Mesendoderm (in vitro differentiated cells): Measurements from ENCODE around the gene TMEM256.
A peak's percentile ranks its signal among the peaks of the same experiment; 100 is the strongest.

Experiments
- DNase-seq: peaks from one replicate; pipeline ENCODE4 v3.0.0; 2013
- H2AK5ac ChIP-seq: 2 replicates; pipeline ENCODE4 v1.6.1; 2013; ENCODE audit warnings: low read length, inconsistent platforms
- H2BK120ac ChIP-seq: 2 replicates; pipeline ENCODE4 v1.6.1; 2013; ENCODE audit warnings: low read depth, mild to moderate bottlenecking, low read length, moderate library complexity, mixed read lengths
- H2BK15ac ChIP-seq: replicated peaks from 2 replicates; pipeline ENCODE4 v1.6.1; 2013; ENCODE audit warnings: low read depth, mild to moderate bottlenecking, moderate library complexity
- H2BK5ac ChIP-seq: 2 replicates; pipeline ENCODE4 v1.6.1; 2013; ENCODE audit warnings: low read length, inconsistent platforms
- H3K18ac ChIP-seq: 2 replicates; pipeline ENCODE4 v1.6.1; 2013; ENCODE audit warnings: mild to moderate bottlenecking, low read length, mixed read lengths
- H3K23ac ChIP-seq: one replicate; pipeline ENCODE4 v1.6.1; 2013; ENCODE audit warnings: low read length
- H3K27ac ChIP-seq: 2 replicates; pipeline ENCODE4 v1.5.1; 2013; ENCODE audit warnings: low read depth, mild to moderate bottlenecking, inconsistent platforms, low read length, moderate library complexity
- H3K27me3 ChIP-seq: 2 replicates; pipeline ENCODE4 v1.6.1; 2013; ENCODE audit warnings: low read length, control low read depth, mild to moderate bottlenecking, inconsistent platforms; ENCODE audit not compliant: insufficient read depth, poor library complexity
- H3K36me3 ChIP-seq: 2 replicates; pipeline ENCODE4 v1.6.1; 2013; ENCODE audit warnings: low read length, inconsistent platforms; ENCODE audit not compliant: control insufficient read depth, insufficient read depth
- H3K4ac ChIP-seq: one replicate; pipeline ENCODE4 v1.6.1; 2013; ENCODE audit warnings: low read depth, mild to moderate bottlenecking, low read length, moderate library complexity
- H3K4me1 ChIP-seq: 2 replicates; pipeline ENCODE4 v1.6.1; 2013; ENCODE audit warnings: low read depth, low read length, inconsistent platforms; ENCODE audit not compliant: control insufficient read depth
- H3K4me2 ChIP-seq: 2 replicates; pipeline ENCODE4 v1.6.1; 2013; ENCODE audit warnings: low read length
- H3K4me3 ChIP-seq: 2 replicates; pipeline ENCODE4 v1.5.1; 2013; ENCODE audit warnings: mild to moderate bottlenecking, low read length
- H3K56ac ChIP-seq: one replicate; pipeline ENCODE4 v1.6.1; 2013; ENCODE audit warnings: low read length
- H3K79me1 ChIP-seq: 2 replicates; pipeline ENCODE4 v1.6.1; 2013; ENCODE audit warnings: low read length, inconsistent platforms
- H3K79me2 ChIP-seq: 2 replicates; pipeline ENCODE4 v1.6.1; 2013; ENCODE audit warnings: mild to moderate bottlenecking, low read length; ENCODE audit not compliant: control insufficient read depth, insufficient read depth
- H3K9ac ChIP-seq: 2 replicates; pipeline ENCODE4 v1.6.1; 2013; ENCODE audit warnings: low read length, inconsistent platforms
- H4K5ac ChIP-seq: one replicate; pipeline ENCODE4 v1.6.1; 2013; ENCODE audit warnings: low read length
- H4K8ac ChIP-seq: one replicate; pipeline ENCODE4 v1.6.1; 2013; ENCODE audit warnings: low read depth, mild to moderate bottlenecking, control low read depth, low read length, moderate library complexity
- WGBS: extraction: QIAGEN DNeasy Blood & Tissue Kit; methylation state at CpG from one replicate; pipeline ENCODE4 v1.1.7; 2013; ENCODE audit warnings: low lambda C conversion rate, missing lambda C conversion rate; ENCODE audit not compliant: insufficient coverage; ENCODE audit errors: extremely low coverage; 5-methylcytosine and 5-hydroxymethylcytosine counted together

The TMEM256 gene

DNA sequence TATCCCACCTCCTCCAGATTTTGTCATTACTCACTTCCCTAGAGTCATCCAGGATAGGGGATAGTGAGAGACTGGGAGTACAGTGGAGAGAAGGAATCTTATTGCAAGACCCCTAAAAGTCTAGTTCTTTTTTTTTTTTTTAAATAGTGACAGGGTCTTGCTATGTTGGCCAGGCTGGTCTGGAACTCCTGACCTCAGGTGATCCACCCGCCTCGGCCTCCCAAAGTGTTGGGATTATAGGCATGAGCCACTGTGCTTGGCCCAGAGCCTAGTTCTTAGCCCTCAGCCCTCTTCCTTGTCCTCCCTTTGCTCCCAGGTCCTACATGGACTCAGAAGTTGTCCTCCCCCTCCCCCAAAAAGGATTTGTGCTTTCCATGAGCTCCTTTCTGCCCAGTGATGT is 38.2 kb upstream of the TMEM256 start:
- Histone ChIP-seq H3K18ac (no peak overlapping the region), H4K5ac (no peak overlapping the region), H3K36me3 (no peaks in the 10 kb centered on the region), H3K79me2 (no peaks in the 10 kb centered on the region), H3K23ac (no peak overlapping the region), H3K56ac (no peak overlapping the region), H3K27ac (no peak overlapping the region), H3K4me3 (no peak overlapping the region), H3K79me1 (no peaks in the 10 kb centered on the region), H2BK120ac (no peak overlapping the region), H3K4me2 (no peak overlapping the region), H2AK5ac (no peak overlapping the region), H3K27me3 (peaks cover 9% of the 10 kb centered on the region), H2BK5ac (no peak overlapping the region), H3K4ac (no peak overlapping the region), H4K8ac (no peak overlapping the region), H3K4me1 (peaks cover 5% of the 10 kb centered on the region), H3K9ac (no peak overlapping the region), H2BK15ac (no peak overlapping the region)
- DNase-seq: no peak
- no CpG with 5 or more reads among the region's 2 CpGs for WGBS

- H3K4me2 ChIP-seq: no peak overlapping the region
- no peak overlapping the region for H2BK120ac ChIP-seq
- peaks cover 5% of the 10 kb centered on the region for H3K4me1 ChIP-seq
- peak overlapping the region; percentile 8 for H3K9ac ChIP-seq
- no peaks in the 10 kb centered on the region for H3K79me1 ChIP-seq
- H3K27me3 ChIP-seq: peaks cover 9% of the 10 kb centered on the region
- no peak overlapping the region for H2AK5ac ChIP-seq
- no peak overlapping the region for H4K8ac ChIP-seq
- H3K4me3 ChIP-seq: no peak overlapping the region
- no peak for DNase-seq
- H3K18ac ChIP-seq: no peak overlapping the region
- H2BK5ac ChIP-seq: no peak overlapping the region
- peak overlapping the region; percentile 9 for H3K56ac ChIP-seq
- H3K27ac ChIP-seq: no peak overlapping the region
- WGBS: no CpG with 5 or more reads among the region's 7 CpGs
- no peak overlapping the region for H2BK15ac ChIP-seq
- no peak overlapping the region for H3K23ac ChIP-seq
- no peak overlapping the region for H4K5ac ChIP-seq
- H3K79me2 ChIP-seq: no peaks in the 10 kb centered on the region
- H3K4ac ChIP-seq: no peak overlapping the region
- no peaks in the 10 kb centered on the region for H3K36me3 ChIP-seq
These were observed 37.4 kb upstream of the TMEM256 start for GRCh38 chr17:7441266-7441665.

GRCh38 chr17:7440834-7441195 is 36.9 kb upstream of the TMEM256 start:
- Histone ChIP-seq H2BK5ac (no peak overlapping the region), H3K56ac (peak overlapping the region; percentile 98), H3K79me1 (no peaks in the 10 kb centered on the region), H2BK120ac (no peak overlapping the region), H3K18ac (no peak overlapping the region), H3K4me3 (no peak overlapping the region), H3K23ac (no peak overlapping the region), H4K8ac (no peak overlapping the region), H3K9ac (peak overlapping the region; percentile 96), H3K4me2 (peak overlapping the region; percentile 88), H3K4ac (no peak overlapping the region), H3K4me1 (peaks cover 5% of the 10 kb centered on the region), H3K79me2 (no peaks in the 10 kb centered on the region), H2BK15ac (no peak overlapping the region), H4K5ac (no peak overlapping the region), H3K27ac (no peak overlapping the region), H3K27me3 (peaks cover 9% of the 10 kb centered on the region), H2AK5ac (no peak overlapping the region), H3K36me3 (no peaks in the 10 kb centered on the region)
- DNase-seq: peak; percentile 71
- WGBS: no CpG with 5 or more reads among the region's 12 CpGs

DNA sequence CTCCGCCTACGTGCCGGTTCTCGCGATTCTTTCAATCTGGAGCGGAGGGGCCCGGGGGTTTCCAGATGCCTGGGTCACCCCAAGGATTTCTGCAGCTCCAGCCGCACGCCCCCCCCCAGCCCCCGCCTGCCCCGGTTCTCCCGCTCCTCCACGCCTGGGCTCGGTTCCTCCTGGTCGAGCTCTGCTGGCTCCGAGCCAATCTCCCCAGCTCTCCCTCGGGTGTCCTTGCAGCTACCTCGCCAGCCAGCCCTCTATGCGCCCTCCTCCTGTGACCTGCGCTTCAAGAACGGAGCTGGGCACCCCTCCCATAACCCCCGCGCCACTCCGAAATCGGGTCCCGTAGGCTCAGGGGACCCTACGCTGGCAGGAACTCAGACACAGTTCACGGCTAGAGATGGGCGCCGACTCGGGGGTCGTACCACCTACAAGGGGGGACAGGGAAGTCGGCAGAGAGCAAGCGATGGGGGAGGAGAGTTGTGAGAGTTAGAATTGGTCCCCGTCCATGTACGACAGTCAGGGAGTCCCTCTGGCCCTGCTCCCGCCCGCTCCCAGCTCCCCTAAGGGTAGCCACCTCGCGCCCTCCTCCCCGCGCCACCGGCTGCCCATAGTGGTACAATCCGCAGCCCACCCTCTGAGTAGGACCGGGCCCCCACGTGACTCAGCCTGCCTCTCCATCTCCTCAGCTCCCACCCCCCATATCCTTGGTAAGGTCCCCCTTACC is 36.4 kb upstream of the TMEM256 start:
- Histone ChIP-seq H3K56ac (peak overlapping the region; percentile 98), H2BK120ac (no peak overlapping the region), H3K18ac (peak overlapping the region; percentile 82), H3K27me3 (peaks cover 9% of the 10 kb centered on the region), H2BK5ac (peak overlapping the region; percentile 60), H3K9ac (peak overlapping the region; percentile 96), H4K5ac (no peak overlapping the region), H3K36me3 (no peaks in the 10 kb centered on the region), H3K4ac (no peak overlapping the region), H4K8ac (peak overlapping the region; percentile 68), H3K4me2 (peak overlapping the region; percentile 88), H3K4me3 (peak overlapping the region; percentile 87), H2BK15ac (no peak overlapping the region), H3K79me1 (no peaks in the 10 kb centered on the region), H3K4me1 (peaks cover 5% of the 10 kb centered on the region), H2AK5ac (no peak overlapping the region), H3K79me2 (no peaks in the 10 kb centered on the region), H3K23ac (no peak overlapping the region), H3K27ac (no peak overlapping the region)
- peak; percentile 60 for DNase-seq
- no CpG with 5 or more reads among the region's 46 CpGs for WGBS

GRCh38 chr17:7439462-7440112 is 35.7 kb upstream of the TMEM256 start, which contains the start of gene FGF11:
Gene FGF11, plus strand, starts transcription at chr17:7439512. Its CDS starts 109 bp downstream, at chr17:7439621.
- Histone ChIP-seq H3K56ac (peak within 1 kb of the TSS; percentile 98), H3K27ac (no peak within 1 kb of the TSS), H3K18ac (peak within 1 kb of the TSS; percentile 82), H3K4me3 (peak within 1 kb of the TSS; percentile 87), H3K9ac (peak within 1 kb of the TSS; percentile 96), H3K4ac (no peak within 1 kb of the TSS), H4K8ac (peak within 1 kb of the TSS; percentile 68), H2BK120ac (no peak within 1 kb of the TSS), H2AK5ac (no peak within 1 kb of the TSS), H3K4me2 (peak within 1 kb of the TSS; percentile 88), H3K4me1 (peaks cover 5% of the 10 kb centered on the region), H4K5ac (no peak within 1 kb of the TSS), H3K79me2 (no peaks in the 10 kb centered on the region), H3K23ac (peak within 1 kb of the TSS; percentile 91), H3K36me3 (no peaks in the 10 kb centered on the region), H2BK15ac (no peak within 1 kb of the TSS), H2BK5ac (peak within 1 kb of the TSS; percentile 60), H3K27me3 (peaks cover 9% of the 10 kb centered on the region), H3K79me1 (no peaks in the 10 kb centered on the region)
- WGBS: no CpG with 5 or more reads among the region's 50 CpGs
- no peak for DNase-seq
